HTR-8/SVneo (cell line): ENCODE measurements around the gene PRM2.

Experiments used
- DNase-seq: peaks from one replicate; pipeline ENCODE4 v3.0.0; 2011; ENCODE audit warnings: low spot score, mixed read lengths; ENCODE audit not compliant: insufficient read length
- FAIRE-seq: peaks from 2 replicates; lab custom pipeline; 2011; peaks lifted over from hg19 to GRCh38; lab: Jason Lieb, UNC

The PRM2 gene, protein sequence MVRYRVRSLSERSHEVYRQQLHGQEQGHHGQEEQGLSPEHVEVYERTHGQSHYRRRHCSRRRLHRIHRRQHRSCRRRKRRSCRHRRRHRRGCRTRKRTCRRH

DNA sequence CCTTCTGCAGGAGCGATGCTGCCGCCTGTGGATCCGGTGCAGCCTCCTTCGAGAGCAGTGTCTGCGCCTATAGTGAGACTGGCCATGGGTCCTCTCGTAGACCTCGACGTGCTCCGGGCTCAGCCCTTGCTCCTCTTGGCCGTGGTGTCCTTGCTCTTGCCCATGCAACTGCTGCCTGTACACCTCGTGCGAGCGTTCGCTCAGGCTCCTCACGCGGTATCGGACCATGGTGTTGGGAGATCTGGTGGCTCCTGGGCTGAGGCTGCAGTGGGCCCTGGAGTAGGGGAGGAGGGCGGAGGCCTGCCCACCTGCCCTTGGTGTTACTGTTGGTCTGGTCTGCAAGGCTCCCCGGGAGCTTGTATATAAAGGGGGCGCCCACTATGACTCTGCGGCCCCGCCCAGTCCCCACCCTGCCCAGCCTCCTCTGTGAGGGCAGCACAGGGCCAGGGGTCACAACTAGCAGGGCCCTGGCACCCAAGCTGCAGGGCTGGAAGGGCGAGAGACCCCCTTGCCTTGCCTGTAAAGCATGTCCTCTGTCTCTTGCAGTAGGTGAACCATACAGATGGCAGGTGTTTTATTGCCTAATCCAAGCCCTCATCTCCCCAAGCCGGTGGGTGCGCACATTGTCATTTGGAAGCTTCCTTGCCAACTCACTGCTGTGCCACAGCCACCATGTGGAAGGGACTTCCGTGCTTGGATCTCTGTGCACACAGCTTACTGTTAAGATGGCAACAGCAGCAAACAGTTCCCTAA is at the start of gene PRM2:
Gene PRM2, minus strand, starts transcription at position 338 of the 753 bp plus-strand sequence. Its CDS starts 110 bp downstream, at position 228.
- FAIRE-seq (no peak), DNase-seq (no peak)

GRCh38 chr16:11325404-11326083 is 49.3 kb upstream of the PRM2 start:
- FAIRE-seq (no peak), DNase-seq (no peak)

- FAIRE-seq = no peak
- no peak for DNase-seq
These were observed 47.5 kb upstream of the PRM2 start for GRCh38 chr16:11323551-11324336.

GRCh38 chr16:11322823-11323222 is 46.5 kb upstream of the PRM2 start:
- no peak for FAIRE-seq
- DNase-seq = no peak

DNA sequence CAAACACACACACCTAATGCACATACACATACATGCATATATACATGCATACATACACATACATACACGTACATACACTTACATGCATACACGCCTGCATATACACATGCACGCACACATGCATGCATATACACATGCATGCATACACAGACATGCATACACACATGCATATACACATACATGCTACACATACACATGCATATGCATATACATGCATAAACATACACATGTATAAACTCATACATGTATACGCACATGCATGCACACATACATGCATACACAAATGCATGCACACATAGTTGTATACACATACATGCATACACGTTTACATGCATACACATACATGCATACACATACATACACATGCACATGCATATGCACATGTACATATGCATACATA is 45.4 kb upstream of the PRM2 start:
- no peak for DNase-seq
- FAIRE-seq = peak; percentile 95

GRCh38 chr16:11320170-11320569 is 43.9 kb upstream of the PRM2 start:
- no peak for DNase-seq
- no peak for FAIRE-seq

DNA sequence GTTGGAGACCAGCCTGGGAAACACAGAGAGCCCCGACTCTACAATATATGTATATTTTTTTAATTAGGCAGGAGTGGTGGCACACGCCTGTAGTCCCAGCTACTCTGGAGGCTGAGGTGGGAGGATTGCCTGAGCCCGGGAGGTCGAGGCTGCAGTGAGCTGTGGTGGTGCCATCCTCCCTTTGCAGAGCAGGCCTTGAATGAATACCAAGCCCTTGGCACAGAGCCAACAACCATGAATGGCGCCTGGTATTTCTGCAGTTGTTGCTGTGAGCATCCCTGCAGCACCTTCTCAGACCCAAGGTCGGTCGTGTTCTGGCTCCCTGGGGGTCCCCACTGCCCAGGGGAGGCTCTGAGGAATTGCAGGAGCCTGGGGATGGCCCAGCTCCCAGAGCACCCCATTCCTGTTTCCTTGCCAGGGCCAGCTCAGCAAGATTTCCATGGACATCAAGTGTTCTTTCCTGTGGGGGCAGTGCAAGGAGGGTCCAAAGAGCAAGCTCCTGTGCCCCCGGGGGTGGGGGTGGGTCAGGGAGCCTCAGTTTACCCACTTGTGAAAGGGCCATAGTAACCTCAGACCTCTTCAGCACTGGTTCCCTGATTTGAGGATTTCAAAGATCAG is 43.4 kb upstream of the PRM2 start:
- DNase-seq (no peak), FAIRE-seq (no peak)

DNA sequence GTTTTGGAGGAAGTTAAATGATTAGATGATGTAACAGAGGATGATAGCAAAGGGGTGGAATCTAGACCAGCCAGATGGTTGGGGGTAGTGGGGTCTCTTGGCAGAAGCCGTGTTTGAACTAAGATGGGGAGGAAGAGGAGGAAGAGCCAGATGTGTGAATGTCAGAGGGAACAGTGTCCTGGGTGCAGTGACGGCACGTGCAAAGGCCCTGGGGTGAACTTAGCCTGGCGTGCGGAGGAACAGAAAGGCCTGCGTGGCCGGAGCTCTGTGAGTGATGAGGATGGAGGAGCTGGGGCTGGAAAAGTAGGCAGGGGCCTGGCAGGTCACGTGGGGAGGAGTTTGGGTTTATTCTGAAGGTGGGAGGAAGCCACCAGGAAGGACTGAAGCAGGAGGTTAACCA is 42.5 kb upstream of the PRM2 start:
- FAIRE-seq = no peak
- DNase-seq = no peak

GRCh38 chr16:11316331-11317015 is 40.2 kb upstream of the PRM2 start:
- FAIRE-seq = no peak

DNA sequence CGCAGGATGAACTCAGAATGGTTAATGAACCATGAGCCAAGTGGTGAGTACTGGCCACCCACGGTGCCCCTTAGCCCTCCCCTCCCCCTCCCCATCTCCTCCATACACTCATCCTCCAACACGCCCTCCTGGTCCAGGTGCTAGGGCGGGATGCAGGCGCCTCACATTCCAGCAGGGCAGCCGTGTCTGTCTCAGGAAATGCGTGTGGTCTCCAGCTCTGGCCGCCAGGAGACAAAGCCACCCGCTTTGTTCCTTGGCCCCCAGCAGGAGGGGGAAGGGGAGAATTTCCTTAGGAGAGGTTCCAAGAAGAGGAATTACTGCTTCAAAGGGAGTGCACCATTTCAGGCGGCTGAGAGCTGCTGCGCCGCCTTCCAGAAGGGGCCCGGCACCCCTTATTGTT is 39.2 kb upstream of the PRM2 start:
- FAIRE-seq (peak; percentile 65), DNase-seq (peak; percentile 67)

More at GRCh38 chr16:11316331-11317015, 40.2 kb upstream of the PRM2 start:
- no peak for DNase-seq

GRCh38 chr16:11314309-11314894 is 38.1 kb upstream of the PRM2 start:
- DNase-seq (no peak), FAIRE-seq (no peak)

GRCh38 chr16:11313493-11314308 is 37.4 kb upstream of the PRM2 start:
- DNase-seq (no peak), FAIRE-seq (no peak)

- DNase-seq = peak; percentile 57
- peak; percentile 20 for FAIRE-seq
These were observed 36.6 kb upstream of the PRM2 start for GRCh38 chr16:11312718-11313492.

- FAIRE-seq (no peak), DNase-seq (no peak)
These were observed 34.8 kb upstream of the PRM2 start for GRCh38 chr16:11310997-11311561.

- no peak for FAIRE-seq
- DNase-seq = no peak
These were observed 34.3 kb upstream of the PRM2 start for GRCh38 chr16:11310634-11310977.

DNA sequence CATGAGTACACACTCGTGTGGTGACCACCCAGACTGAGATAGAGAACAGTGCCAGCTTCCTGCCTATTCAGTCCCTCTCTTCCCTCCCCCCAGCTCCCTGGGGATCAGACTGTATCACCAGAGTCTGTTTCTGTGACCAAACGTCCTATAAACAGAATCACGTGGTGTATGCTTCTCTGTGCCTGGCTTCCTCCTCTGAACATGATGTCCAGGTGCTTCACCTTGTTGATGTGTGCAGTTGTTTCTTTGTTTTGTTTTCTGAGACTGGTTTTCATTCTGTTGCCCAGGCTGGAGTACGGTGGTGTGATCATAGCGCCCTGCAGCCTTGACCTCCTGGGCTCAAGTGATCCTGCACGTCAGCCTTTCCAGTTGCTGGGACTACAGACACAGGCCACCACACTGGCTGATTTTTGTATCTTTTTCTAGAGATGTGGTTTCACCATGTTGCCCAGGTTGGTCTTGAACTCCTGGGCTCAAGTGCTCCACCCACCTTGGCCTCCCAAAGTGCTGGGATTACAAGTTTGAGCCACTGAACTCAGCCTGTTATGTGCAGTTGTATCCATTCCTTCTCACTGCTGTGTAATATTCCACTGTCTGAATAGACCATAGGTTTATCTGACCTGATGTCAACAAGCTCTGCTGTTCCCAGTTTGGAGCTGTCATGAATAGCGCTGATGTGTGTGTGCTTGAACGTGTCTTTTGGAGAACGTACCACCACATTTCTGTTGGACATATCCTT is 33.8 kb upstream of the PRM2 start:
- DNase-seq = no peak
- no peak for FAIRE-seq
